Measurements from ENCODE around the gene LRRC4B.

- TF ChIP-seq CTCF (IDR thresholded peaks at IDR 0.05): no peak
- TF ChIP-seq POLR2A (IDR thresholded peaks at IDR 0.05): no peak
These were observed 34.3 kb upstream of the LRRC4B start for GRCh38 chr19:50602496-50602895.

Measured in heart left ventricle (tissue), 13 donors.